ENCODE measurements around the gene IL17C.

DNA sequence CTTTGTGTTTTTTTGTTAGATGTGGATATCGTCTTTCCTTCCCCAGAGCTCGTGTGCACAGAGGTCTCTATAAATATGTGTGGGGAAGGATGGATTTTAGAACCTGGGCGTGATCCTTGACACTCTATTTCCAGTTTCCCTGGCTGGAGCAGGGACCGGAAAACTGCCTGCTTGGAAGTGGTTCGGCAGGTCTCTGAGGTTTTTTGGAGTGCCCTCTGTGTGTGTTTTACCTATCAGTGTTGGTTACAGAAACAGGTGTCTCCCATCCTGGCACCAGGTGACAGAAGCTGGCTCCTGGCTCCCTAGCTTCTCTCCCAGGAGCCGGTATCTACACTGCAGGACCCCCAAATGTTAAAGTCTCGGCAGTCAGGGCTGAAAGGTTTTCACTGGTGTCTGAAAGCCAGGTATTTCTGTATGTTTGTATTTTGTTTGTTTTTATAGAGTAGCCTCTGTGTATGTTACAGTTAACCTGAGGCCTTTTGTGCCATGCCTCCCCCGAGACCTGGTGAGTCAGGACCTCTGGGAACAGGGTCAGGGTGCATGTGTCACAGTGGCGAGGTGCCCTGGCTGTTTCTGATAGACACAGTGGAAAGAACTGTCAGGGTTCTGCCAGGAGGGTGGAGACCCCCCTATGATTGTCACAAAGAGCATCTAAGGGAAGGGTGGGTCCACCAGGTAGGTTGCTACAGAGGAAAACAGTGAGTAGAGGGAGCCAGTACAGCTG lies 36.9 kb upstream of the IL17C start:
- TF ChIP-seq, protein P1, sequence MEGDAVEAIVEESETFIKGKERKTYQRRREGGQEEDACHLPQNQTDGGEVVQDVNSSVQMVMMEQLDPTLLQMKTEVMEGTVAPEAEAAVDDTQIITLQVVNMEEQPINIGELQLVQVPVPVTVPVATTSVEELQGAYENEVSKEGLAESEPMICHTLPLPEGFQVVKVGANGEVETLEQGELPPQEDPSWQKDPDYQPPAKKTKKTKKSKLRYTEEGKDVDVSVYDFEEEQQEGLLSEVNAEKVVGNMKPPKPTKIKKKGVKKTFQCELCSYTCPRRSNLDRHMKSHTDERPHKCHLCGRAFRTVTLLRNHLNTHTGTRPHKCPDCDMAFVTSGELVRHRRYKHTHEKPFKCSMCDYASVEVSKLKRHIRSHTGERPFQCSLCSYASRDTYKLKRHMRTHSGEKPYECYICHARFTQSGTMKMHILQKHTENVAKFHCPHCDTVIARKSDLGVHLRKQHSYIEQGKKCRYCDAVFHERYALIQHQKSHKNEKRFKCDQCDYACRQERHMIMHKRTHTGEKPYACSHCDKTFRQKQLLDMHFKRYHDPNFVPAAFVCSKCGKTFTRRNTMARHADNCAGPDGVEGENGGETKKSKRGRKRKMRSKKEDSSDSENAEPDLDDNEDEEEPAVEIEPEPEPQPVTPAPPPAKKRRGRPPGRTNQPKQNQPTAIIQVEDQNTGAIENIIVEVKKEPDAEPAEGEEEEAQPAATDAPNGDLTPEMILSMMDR (IDR thresholded peaks at IDR 0.05) = no peak
- TF ChIP-seq POLR2A (IDR thresholded peaks at IDR 0.05) = no peak
